Left cardiac atrium (tissue), 4 donors: ENCODE data around the gene SPON1. TPM values are rescaled to one million over a fixed set of nuclear protein-coding genes. Genes with fewer than 3 reads are reported as not detected.
"Not testable (repeated sequence)": the region's sequence is repeated elsewhere in the genome, so short reads cannot be mapped to it uniquely, and the experiment has no call there.

ENCODE experiments used
- ATAC-seq, 2 donors: fragments of 200-7000 bp; cut with Tn5 transposase; one replicate each; pipeline ENCODE4 v1.9.1; 2020; ENCODE audit warnings: mild to moderate bottlenecking in 2 of 2, moderate library complexity in 2 of 2
- DNase-seq: peaks from one replicate; pipeline ENCODE4 v3.0.0-alpha.2; 2020
- intact Hi-C, 2 donors: fragments of 100-400 bp; cut with DNase I; formaldehyde crosslinking; loops; one replicate each; pipeline versions ENCODE4 v1.14.1 to v1.15.1; 2022 to 2023
- total RNA-seq, 2 donors: library from RNA; stranded (reverse); fragmentation: NEBNext Ultra II Directional; extraction: Animal tissue kit (Norgen Biotek cat#: 25700); gene quantifications; one replicate each; pipeline ENCODE4 v1.2.1, GENCODE V29; 2021
- donor health status: DM: no; HTN: yes; CAD: no.
- donor health status: DM: no; HTN: yes; CAD: no; lungs with severe emphysema.
- donor health status: DM: yes; HTN: yes; CAD: no.
- donor health status: Dilated cardiomyopathy.

SPON1 gene
- total RNA-seq, 2 donors from 2014 or later: 21.1 to 23.4 TPM

GRCh38 chr11:14270690-14271542, 308.4 kb downstream of the SPON1 start:
- intact Hi-C loops: no loop called here
- peak in 1 of 2 donors; percentile 22 for ATAC-seq
- DNase-seq: no peak

GRCh38 chr11:14273895-14274294, 311.4 kb downstream of the SPON1 start:
- intact Hi-C loops: no loop called here
- DNase-seq: no peak
- ATAC-seq: no peak

GRCh38 chr11:14275076-14275475, 312.6 kb downstream of the SPON1 start:
- no peak for ATAC-seq
- DNase-seq: no peak
- intact Hi-C loops: no loop called here

- intact Hi-C loops, DNase-seq, ATAC-seq: not testable (repeated sequence)
Observed at GRCh38 chr11:14278869-14279268, 316.3 kb downstream of the SPON1 start.

GRCh38 chr11:14288189-14288935, 325.8 kb downstream of the SPON1 start:
- ATAC-seq (peak in 1 of 2 donors; percentile 60), DNase-seq (no peak)
- intact Hi-C loops: no loop called here

GRCh38 chr11:14290422-14290821, 327.9 kb downstream of the SPON1 start:
- intact Hi-C loops: no loop called here
- ATAC-seq (no peak), DNase-seq (no peak)

GRCh38 chr11:14299921-14300320, 337.4 kb downstream of the SPON1 start:
- intact Hi-C loops: loop anchor here (2.0 to 5.0 kb wide), 2 partner anchors 152 to 155 kb away; no protein-coding TSS in a partner anchor
- ATAC-seq (peak in 1 of 2 donors; percentile 38), DNase-seq (no peak)

GRCh38 chr11:14300661-14301304, 338.3 kb downstream of the SPON1 start:
- DNase-seq (peak; percentile 46), ATAC-seq (peak; percentile 90 to 93)
- intact Hi-C loops: loop anchor here in 1 of 2 donors (2.0 kb wide), 1 partner anchor 154 kb away; no protein-coding TSS in a partner anchor

GRCh38 chr11:14304601-14305000, 342.1 kb downstream of the SPON1 start:
- ATAC-seq (no peak), DNase-seq (no peak)
- intact Hi-C loops: no loop called here

GRCh38 chr11:14305649-14306048, 343.1 kb downstream of the SPON1 start:
- no peak for ATAC-seq
- intact Hi-C loops: no loop called here

GRCh38 chr11:14306481-14306880, 344.0 kb downstream of the SPON1 start:
- intact Hi-C loops: no loop called here
- ATAC-seq: no peak
- DNase-seq: no peak

More at GRCh38 chr11:14305649-14306048, 343.1 kb downstream of the SPON1 start:
- no peak for DNase-seq

GRCh38 chr11:14308114-14308896, 345.8 kb downstream of the SPON1 start:
- no peak for DNase-seq
- intact Hi-C loops: no loop called here
- peak in 1 of 2 donors; percentile 61 for ATAC-seq

- no peak for ATAC-seq
- intact Hi-C loops: no loop called here
- no peak for DNase-seq
Observed at GRCh38 chr11:14308897-14309387, 346.4 kb downstream of the SPON1 start.

GRCh38 chr11:14309425-14310192, 347.1 kb downstream of the SPON1 start:
- intact Hi-C loops: no loop called here
- ATAC-seq: peak in 1 of 2 donors; percentile 17
- no peak for DNase-seq

- intact Hi-C loops: no loop called here
- ATAC-seq (no peak), DNase-seq (no peak)
Observed at GRCh38 chr11:14310679-14311078, 348.2 kb downstream of the SPON1 start.

- DNase-seq (no peak), ATAC-seq (no peak)
- intact Hi-C loops: no loop called here
Observed at GRCh38 chr11:14312736-14313438, 350.4 kb downstream of the SPON1 start.

GRCh38 chr11:14314127-14314526, 351.6 kb downstream of the SPON1 start:
- intact Hi-C loops: no loop called here
- no peak for DNase-seq
- ATAC-seq: no peak
